GM12873 (cell line): ENCODE data around the gene LY6G5C.

Source experiments
- TF ChIP-seq, protein P1 (sequence below): IDR thresholded peaks from 2 replicates; pipeline ENCODE4 v1.5.1; 2012; ENCODE audit warnings: low read depth, mild to moderate bottlenecking, moderate library complexity, low read length, control low read depth; ENCODE audit not compliant: insufficient read depth; ENCODE audit errors: missing control alignments

The LY6G5C gene

DNA sequence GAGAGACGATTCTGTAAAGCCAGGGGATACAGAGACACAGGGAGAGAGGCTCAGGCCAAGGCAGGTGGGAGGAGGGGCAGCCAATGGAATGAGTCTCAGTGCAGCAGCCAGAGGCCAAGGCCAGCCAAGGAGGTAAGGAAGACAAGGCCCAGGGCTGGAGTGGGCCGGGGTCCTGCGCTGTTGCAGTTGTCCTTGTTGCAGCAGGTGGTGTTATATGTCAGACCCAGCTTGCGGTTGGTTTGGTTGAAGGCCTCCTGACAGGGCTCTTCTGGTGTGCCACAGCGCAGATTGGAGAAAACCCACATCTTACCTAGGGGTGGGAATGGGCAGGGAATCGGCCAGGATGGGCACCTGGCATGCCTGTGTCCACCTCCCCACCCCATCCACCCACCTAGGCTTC, 38.1 kb upstream of the LY6G5C start:
- TF ChIP-seq, protein P1, sequence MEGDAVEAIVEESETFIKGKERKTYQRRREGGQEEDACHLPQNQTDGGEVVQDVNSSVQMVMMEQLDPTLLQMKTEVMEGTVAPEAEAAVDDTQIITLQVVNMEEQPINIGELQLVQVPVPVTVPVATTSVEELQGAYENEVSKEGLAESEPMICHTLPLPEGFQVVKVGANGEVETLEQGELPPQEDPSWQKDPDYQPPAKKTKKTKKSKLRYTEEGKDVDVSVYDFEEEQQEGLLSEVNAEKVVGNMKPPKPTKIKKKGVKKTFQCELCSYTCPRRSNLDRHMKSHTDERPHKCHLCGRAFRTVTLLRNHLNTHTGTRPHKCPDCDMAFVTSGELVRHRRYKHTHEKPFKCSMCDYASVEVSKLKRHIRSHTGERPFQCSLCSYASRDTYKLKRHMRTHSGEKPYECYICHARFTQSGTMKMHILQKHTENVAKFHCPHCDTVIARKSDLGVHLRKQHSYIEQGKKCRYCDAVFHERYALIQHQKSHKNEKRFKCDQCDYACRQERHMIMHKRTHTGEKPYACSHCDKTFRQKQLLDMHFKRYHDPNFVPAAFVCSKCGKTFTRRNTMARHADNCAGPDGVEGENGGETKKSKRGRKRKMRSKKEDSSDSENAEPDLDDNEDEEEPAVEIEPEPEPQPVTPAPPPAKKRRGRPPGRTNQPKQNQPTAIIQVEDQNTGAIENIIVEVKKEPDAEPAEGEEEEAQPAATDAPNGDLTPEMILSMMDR, result no peak

DNA sequence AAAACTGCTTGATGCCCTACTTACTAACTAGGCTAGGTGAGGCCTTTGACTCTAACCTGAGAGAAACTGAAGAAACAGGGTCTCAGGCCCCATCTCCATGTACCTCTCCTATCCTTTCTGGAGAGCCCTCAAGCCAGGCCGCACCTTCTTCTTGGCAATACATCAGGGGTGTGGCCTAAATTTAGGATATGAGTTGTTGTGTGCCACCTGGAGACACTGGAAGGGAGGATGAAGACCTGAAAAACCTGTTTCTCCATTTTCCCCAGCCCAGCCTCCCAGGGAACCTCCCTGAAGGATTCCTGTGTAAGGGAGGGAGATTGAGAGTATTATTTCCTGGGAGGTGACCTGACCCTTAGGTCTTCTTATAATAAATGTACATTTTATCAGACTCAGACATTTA, 37.4 kb upstream of the LY6G5C start:
- TF ChIP-seq, protein P1, result no peak

DNA sequence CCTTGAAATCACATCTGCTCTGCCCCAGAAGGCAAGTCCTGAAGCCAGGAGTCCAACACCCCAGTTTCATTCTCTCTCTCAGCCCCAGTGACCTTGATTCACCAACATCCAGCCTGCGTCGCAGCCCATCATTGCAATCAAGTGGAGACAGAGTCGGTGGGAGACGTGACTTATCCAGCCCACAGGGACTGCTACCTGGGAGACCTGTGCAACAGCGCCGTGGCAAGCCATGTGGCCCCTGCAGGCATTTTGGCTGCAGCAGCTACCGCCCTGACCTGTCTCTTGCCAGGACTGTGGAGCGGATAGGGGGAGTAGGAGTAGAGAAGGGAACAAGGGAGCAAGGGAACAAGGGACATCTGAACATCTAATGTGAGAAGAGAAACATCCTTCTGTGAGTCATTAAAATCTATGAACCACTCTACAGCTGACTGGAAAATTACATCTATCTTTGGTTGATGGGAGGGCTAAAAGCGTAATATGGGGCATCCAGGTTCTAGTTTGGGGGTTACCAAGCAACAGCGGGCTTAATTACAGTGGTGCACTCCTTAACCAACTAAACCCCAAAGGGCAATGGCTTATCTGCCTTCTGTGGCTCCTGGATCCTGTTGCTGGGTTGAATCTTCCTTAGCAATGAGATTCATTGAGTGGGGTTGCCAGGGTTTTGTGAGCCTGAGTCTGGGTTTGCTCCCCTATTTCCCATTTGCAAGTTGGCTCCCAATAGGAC, 36.8 kb upstream of the LY6G5C start:
- TF ChIP-seq, protein P1, result no peak

DNA sequence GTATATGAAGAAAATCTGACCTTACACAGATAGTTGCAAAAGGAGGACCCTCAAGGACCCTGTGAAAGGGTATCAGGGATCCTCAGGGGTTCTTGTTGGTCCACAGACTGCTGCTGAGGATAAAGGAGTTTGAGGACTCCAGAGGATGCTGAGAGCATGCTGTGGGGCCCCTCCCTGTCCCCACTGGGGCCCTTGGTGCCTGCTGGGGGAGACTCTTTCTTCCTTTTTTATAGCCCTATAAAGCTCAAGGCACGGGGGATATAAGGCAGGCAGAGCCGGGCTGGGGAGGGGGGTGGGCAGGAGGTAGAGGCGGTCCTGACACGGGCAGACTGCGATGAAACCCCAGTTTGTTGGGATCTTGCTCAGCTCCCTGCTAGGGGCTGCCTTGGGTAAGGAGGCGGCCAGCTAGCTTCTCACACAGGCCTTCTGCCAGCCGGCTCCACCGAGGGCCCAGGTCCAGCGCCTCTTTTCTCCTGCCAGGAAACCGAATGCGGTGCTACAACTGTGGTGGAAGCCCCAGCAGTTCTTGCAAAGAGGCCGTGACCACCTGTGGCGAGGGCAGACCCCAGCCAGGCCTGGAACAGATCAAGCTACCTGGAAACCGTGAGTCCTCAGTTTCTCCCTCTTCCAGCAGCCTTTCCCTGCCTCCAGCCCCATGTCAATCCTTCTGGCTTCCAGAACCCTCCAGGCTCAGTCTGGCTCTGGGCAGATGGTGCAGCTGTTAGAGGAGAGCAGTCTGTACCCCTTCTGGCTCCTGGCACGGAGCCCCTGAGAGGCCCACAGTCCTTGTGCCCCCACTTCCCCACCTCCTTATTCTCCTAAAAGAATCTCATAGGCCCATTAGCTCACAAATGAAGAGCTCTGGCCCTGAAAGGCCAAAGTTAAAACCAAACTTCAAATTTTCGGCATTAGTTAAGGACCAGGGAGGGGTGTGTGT, 34.4 kb upstream of the LY6G5C start, which contains the start of gene LY6G6D:
Gene LY6G6D (plus strand): TSS at position 327 of the 937 bp plus-strand sequence. CDS start 8 bp downstream, at position 335.
- TF ChIP-seq, protein P1, result no peak

DNA sequence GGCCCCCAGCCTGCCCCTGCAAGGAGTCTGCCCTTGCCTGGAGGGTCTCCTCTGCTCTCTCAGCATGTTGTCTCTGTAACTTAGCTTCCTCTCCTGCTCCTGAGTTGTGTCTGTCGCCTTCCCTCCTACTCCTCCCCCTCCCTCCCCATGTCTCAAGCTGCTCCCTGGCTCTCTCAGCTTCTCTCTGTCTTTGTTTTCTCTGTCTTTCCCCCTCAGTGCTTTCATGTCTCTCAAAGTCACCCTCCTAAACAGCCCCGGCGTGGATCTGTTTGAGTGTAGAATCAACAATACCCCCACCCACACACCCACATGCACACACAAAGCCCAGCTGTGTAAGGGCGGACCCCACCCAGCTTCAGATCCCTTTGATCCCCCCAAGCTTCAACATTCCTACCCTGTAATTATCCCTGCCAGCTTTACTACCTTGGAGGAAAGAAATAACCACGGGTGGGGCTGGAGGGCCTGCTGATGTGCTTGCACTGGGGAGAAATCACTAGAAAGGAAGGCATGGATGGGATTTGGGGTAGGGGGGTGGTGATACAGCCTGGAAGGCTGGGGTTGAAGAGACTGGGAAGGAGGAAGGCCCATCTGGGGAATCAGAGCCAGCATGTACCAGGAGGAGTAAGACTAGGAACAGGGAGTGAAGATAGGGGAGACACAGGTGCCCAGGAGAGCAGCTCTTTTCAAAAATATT, 33.3 kb upstream of the LY6G5C start:
- TF ChIP-seq, protein P1, result no peak

DNA sequence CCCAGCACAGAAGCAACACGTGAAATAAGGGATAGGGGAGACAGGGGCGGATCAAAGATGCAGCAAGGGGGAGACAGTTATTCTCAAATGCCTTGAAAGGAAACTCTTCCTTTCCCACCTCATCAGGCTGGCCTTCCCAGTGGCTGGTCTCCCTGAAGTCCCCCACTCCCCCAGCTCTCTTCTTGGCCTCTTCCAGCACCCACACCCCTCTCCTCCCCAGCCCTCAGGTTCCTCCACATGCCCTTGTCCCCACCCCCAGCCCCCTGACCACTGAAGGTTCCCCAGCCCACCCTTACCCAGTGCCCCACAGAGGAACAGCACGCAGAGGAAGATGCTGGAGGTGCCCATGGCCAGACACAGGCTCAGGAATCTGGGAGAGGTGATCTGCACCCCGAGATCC, 32.6 kb upstream of the LY6G5C start:
- TF ChIP-seq, protein P1, result no peak
